ENCODE data around the gene SHISA4.

DNA sequence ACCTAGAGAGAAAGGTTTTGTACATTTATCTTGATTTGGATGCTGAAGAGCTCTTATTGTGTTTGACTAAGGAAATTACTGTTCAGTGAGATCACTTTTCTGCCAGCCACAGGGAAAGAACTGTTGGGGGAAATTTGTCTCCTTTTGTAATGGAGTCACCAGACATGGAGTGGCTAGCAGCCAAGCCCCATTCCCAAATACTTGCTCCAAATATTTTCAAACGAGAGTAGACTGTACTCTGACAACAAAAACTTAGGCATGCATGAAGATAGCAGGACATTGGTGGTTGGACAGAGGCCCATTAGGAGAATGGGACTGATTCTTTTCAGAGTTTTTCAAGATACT is 38.7 kb upstream of the SHISA4 start:
- TF ChIP-seq CTCF (IDR thresholded peaks at IDR 0.05) (no peak), POLR2A (IDR thresholded peaks at IDR 0.05) (no peak), EP300 (IDR thresholded peaks at IDR 0.05) (no peak), POLR2AphosphoS5 (IDR thresholded peaks at IDR 0.05) (no peak)

All from gastroesophageal sphincter (tissue), 3 donors.